Upper lobe of left lung (tissue), 6 donors: ENCODE data around the gene LGALS4. TPM values are rescaled to one million over a fixed set of nuclear protein-coding genes. Genes with fewer than 3 reads are reported as not detected.
A peak's percentile ranks its signal among the peaks of the same experiment; 100 is the strongest.
"Not testable (repeated sequence)": the region's sequence is repeated elsewhere in the genome, so short reads cannot be mapped to it uniquely, and the experiment has no call there.

Source experiments
- ATAC-seq, 2 donors: fragments of 200-7000 bp; cut with Tn5 transposase; one replicate each; pipeline ENCODE4 v1.9.1; 2022; ENCODE audit warnings: mild to moderate bottlenecking in 2 of 2, moderate library complexity in 2 of 2; ENCODE audit not compliant: low FRiP score in 2 of 2
- DNase-seq, 2 donors: peaks; one replicate each; pipeline ENCODE4 v3.0.0-alpha.2; 2019 to 2020
- H3K27ac ChIP-seq, 4 donors: fragments of 200-600 bp; sonication (generic); one replicate each; pipeline ENCODE4 v1.5.1; 2016 to 2019
- H3K27me3 ChIP-seq, 4 donors: fragments of 200-600 bp; sonication (generic); one replicate each; pipeline ENCODE4 v1.5.1; 2017 to 2019
- H3K36me3 ChIP-seq, 4 donors: fragments of 200-600 bp; sonication (generic); one replicate each; pipeline ENCODE4 v1.5.1; 2016 to 2019
- H3K4me1 ChIP-seq, 4 donors: fragments of 200-600 bp; sonication (generic); one replicate each; pipeline ENCODE4 v1.5.1; 2018 to 2019
- H3K4me3 ChIP-seq, 4 donors: fragments of 200-600 bp; sonication (generic); one replicate each; pipeline ENCODE4 v1.5.1; 2017 to 2019; ENCODE audit warnings: mild to moderate bottlenecking in 2 of 4, moderate library complexity in 1 of 4
- H3K9me3 ChIP-seq, 4 donors: fragments of 200-600 bp; sonication (generic); one replicate each; pipeline ENCODE4 v1.5.1; 2018 to 2019
- CTCF ChIP-seq, 6 experiments: fragments of 450-650 bp in 4 of 6; fragments of 200-600 bp in 2 of 6; sonication (generic) in 2 of 6; IDR thresholded peaks; one replicate each; pipeline ENCODE4 v1.5.1; 2016 to 2019; ENCODE audit warnings: antibody characterized with exemption in 6 of 6
- EP300 ChIP-seq, 4 donors: sonication (generic); formaldehyde crosslinking; IDR thresholded peaks; one replicate each; pipeline ENCODE4 v1.5.1; 2017; ENCODE audit warnings: antibody characterized with exemption in 4 of 4, control low read depth in 2 of 4
- POLR2A ChIP-seq, 4 donors: fragments of 450-650 bp; IDR thresholded peaks; one replicate each; pipeline ENCODE4 v1.5.1; 2016 to 2017; ENCODE audit warnings: antibody characterized with exemption in 4 of 4, mild to moderate bottlenecking in 2 of 4
- POLR2AphosphoS5 ChIP-seq, 2 donors: sonication (generic); formaldehyde crosslinking; IDR thresholded peaks; one replicate each; pipeline ENCODE4 v1.5.1; 2017; ENCODE audit warnings: antibody characterized with exemption in 2 of 2
- WGBS, 2 donors: methylation state at CpG; one replicate each; pipeline ENCODE4 v1.1.5; 2017 to 2018; 5-methylcytosine and 5-hydroxymethylcytosine counted together
- total RNA-seq, 6 donors: library from RNA; depleted of rRNA in 4 of 6; stranded (reverse); fragments of >200 nt in 4 of 6; gene quantifications; one replicate each; pipeline versions ENCODE4 v1.1.0 to v1.2.1, GENCODE V29; 2016 to 2021
- donor health status: DM: no; HTN: no; CAD: no; lungs with moderate emphysema.
- donor health status: DM: no; HTN: yes; CAD: no; lungs with severe emphysema.

Gene LGALS4
- total RNA-seq, 6 donors from 2014 or later: 3.1 to 12.3 (median 5.0) TPM

DNA sequence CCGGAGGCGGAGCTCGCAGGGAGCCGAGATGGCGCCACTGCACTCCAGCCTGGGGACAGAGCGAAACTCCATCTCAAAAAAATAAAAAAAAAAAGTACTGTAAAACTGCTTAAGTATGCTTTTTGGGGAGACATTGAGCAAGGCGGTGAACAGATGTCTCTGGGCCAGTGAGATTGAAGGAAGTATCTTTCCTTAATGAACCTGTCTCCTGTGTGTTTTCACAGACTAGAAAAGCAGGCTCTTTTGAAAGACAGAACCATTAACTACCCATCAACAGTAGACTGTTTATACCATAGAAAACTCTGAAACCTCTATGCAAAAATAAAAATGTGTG, 20.3 kb upstream of the LGALS4 start:
- ATAC-seq (no peak), DNase-seq (no peak)
- no peak overlapping the region for H3K4me3 ChIP-seq
- H3K36me3 ChIP-seq: peaks cover 20 to 54% (median 38%) of the 10 kb centered on the region in 4 donors
- no peaks in the 10 kb centered on the region for H3K9me3 ChIP-seq
- no peaks in the 10 kb centered on the region for H3K27me3 ChIP-seq
- peak overlapping the region in 3 of 4 donors; percentile 91 to 97 (median 97) for H3K27ac ChIP-seq
- TF ChIP-seq EP300 (IDR thresholded peaks at IDR 0.05) (no peak), POLR2A (IDR thresholded peaks at IDR 0.05) (peak in 1 of 4 donors; percentile 20)
- peaks cover 33 to 66% (median 37%) of the 10 kb centered on the region in 4 donors for H3K4me1 ChIP-seq
- 80 to 88% methylated on average over 7 of the region's 7 CpGs for WGBS, 2 donors

DNA sequence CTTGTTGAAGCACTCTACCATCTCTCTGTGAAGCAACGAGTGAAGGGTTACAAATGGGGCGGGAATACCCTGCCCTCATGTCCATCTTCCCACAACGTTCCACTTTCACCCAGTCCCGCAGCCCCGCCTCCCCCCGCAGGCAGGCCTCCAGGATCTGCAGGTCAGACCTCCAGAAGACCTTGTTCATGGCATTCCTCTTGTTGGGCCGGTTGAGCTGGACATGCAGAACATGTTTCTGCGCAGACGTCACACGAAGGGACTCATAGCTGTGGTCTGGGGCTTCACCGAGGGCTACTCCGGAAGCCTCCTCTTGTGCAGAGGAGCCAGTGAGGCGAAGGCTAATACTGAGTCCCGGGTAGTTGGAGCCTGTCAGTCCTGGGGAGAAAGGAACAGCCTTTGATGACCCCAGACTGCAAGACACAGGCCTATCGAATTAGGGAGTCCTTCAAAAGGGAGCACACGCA, 18.4 kb upstream of the LGALS4 start:
- Histone ChIP-seq H3K4me1 (peaks cover 24 to 54% (median 38%) of the 10 kb centered on the region in 4 donors), H3K4me3 (peak overlapping the region; percentile 62 to 93 (median 82)), H3K27ac (peak overlapping the region; percentile 91 to 97 (median 94)), H3K9me3 (no peaks in the 10 kb centered on the region), H3K36me3 (peaks cover 4 to 46% (median 32%) of the 10 kb centered on the region in 4 donors), H3K27me3 (no peaks in the 10 kb centered on the region)
- DNase-seq (peak; percentile 92), ATAC-seq (peak; percentile 73 to 87)
- TF ChIP-seq CTCF (IDR thresholded peaks at IDR 0.05) (no peak), EP300 (IDR thresholded peaks at IDR 0.05) (peak in 1 of 4 donors; percentile 39), POLR2AphosphoS5 (IDR thresholded peaks at IDR 0.05) (peak; percentile 14 to 53), POLR2A (IDR thresholded peaks at IDR 0.05) (no peak)
- 0 to 4% methylated on average over 1 to 16 of the region's 16 CpGs for WGBS, 2 donors

DNA sequence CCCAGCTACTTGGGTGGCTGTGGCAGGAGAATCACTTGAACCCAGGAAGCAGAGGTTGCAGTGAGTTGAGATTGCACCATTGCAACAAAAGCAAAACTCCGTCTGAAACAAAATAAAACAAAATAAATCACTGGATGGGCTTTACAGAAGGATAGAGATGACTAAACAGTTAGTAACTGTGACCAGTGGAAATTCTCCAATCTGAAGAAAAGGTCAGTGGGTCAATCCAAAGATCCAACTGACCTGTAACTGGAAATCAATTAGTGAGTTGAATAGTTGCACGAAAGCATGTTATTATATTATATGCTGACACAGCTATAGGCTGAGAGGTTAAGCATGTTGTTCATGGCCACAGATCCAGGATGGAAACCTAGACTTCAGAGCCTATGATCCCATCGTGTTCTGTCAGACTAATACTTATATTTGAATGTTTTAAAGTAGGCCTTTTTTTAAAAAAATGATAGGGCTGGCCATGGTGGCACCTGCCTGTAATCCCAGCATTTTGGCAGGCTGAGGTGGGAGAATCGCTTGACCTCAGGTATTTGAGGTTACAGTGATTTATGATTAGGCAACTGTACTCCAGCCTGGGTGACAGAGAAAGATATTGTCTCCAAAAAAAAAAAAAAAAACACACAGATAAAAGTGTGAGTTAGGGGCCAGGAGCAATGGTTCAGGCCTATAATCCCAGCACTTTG, 17.4 kb upstream of the LGALS4 start:
- no peaks in the 10 kb centered on the region for H3K27me3 ChIP-seq
- H3K4me3 ChIP-seq: peak overlapping the region in 1 of 4 donors; percentile 84
- TF ChIP-seq EP300 (IDR thresholded peaks at IDR 0.05) (no peak), CTCF (IDR thresholded peaks at IDR 0.05) (no peak), POLR2A (IDR thresholded peaks at IDR 0.05) (no peak), POLR2AphosphoS5 (IDR thresholded peaks at IDR 0.05) (no peak)
- 74 to 85% methylated on average over 4 of the region's 4 CpGs for WGBS, 2 donors
- DNase-seq (no peak), ATAC-seq (no peak)
- H3K27ac ChIP-seq: peak overlapping the region in 3 of 4 donors; percentile 91 to 97 (median 97)
- H3K36me3 ChIP-seq: peaks cover 0 to 39% (median 25%) of the 10 kb centered on the region in 4 donors
- H3K9me3 ChIP-seq: no peaks in the 10 kb centered on the region
- peaks cover 24 to 44% (median 36%) of the 10 kb centered on the region in 4 donors for H3K4me1 ChIP-seq

DNA sequence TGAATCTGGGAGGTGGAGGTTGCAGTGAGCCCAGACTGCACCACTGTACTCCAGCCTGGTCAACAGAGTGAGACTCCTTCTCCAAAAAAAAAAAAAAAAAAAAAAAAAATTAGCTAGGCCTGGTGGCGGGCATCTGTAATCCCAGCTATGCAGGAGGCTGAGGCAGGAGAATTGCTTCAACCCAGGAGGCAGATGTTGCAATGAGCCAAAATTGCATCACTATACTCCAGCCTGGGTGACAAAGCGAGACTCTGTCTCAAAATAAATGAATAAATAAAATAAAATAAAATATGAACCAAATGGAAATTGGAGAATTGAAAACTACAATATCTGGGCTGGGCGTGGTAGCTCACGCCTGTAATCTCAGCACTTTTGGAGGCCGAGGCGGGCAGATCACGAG, 16.5 kb upstream of the LGALS4 start:
- not testable (repeated sequence) for H3K27ac ChIP-seq, H3K4me3 ChIP-seq, H3K27me3 ChIP-seq, H3K9me3 ChIP-seq, DNase-seq, ATAC-seq
- Histone ChIP-seq H3K36me3 (peaks cover 0 to 38% (median 25%) of the 10 kb centered on the region in 4 donors), H3K4me1 (peaks cover 24 to 41% (median 35%) of the 10 kb centered on the region in 4 donors)
- 82 to 87% methylated on average over 7 of the region's 7 CpGs for WGBS, 2 donors
- peak in 1 of 6 experiments; percentile 12 for TF ChIP-seq CTCF (IDR thresholded peaks at IDR 0.05)

DNA sequence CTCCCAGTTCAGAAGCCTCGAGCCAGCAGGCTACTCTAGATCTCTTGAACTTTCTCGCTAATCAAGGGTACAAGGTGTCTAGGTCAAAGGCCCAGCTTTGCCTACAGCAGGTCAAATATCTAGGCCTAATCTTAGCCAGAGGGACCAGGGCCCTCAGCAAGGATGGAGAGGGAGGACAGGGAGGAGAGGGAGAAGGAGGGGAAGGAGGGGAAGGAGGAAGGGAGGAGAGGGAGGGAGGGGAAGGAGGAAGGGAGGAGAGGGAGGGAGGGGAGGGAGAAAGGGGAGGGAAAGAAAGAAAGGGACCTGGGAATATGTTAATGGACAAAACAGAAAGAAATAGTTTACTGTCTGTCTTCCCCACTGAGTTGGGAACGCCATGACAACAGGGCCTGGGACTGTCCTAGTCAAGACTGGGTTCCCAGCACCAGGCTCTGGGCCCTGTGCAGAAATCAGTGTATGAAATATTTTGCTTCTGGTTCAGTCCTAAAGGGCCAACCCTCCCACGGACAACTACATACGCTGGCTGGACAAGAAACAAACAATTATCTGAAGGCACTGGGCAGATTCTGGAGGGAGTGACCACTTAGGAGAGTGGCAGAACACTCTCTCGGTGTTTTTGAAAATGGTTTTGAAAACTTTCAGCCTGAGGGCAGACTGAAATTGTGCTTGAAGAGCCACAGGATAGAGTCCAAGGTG, 14.3 kb upstream of the LGALS4 start:
- Histone ChIP-seq H3K9me3 (no peaks in the 10 kb centered on the region), H3K4me3 (no peak overlapping the region), H3K4me1 (peaks cover 16 to 34% (median 28%) of the 10 kb centered on the region in 4 donors), H3K27ac (peak overlapping the region in 1 of 4 donors; percentile 1), H3K27me3 (no peaks in the 10 kb centered on the region), H3K36me3 (peaks cover 10 to 52% (median 32%) of the 10 kb centered on the region in 4 donors)
- TF ChIP-seq POLR2A (IDR thresholded peaks at IDR 0.05): no peak
- no peak for TF ChIP-seq POLR2AphosphoS5 (IDR thresholded peaks at IDR 0.05)
- TF ChIP-seq CTCF (IDR thresholded peaks at IDR 0.05): no peak
- TF ChIP-seq EP300 (IDR thresholded peaks at IDR 0.05): no peak
- ATAC-seq: no peak
- DNase-seq: no peak
- WGBS, 2 donors: 55 to 76% methylated on average over 6 of the region's 6 CpGs

GRCh38 chr19:38825936-38826335, 13.2 kb upstream of the LGALS4 start:
- H3K4me3 ChIP-seq, DNase-seq, H3K27me3 ChIP-seq, ATAC-seq, H3K9me3 ChIP-seq: not testable (repeated sequence)
- Histone ChIP-seq H3K4me1 (peaks cover 13 to 33% (median 24%) of the 10 kb centered on the region in 4 donors), H3K27ac (peak overlapping the region in 1 of 4 donors; percentile 27), H3K36me3 (peaks cover 10 to 61% (median 37%) of the 10 kb centered on the region in 4 donors)
- 86 to 88% methylated on average over 7 of the region's 7 CpGs for whole genome bisulfite sequencing, 2 donors

GRCh38 chr19:38821230-38821825, 8.6 kb upstream of the LGALS4 start:
- not testable (repeated sequence) for H3K27ac ChIP-seq, ATAC-seq, H3K4me1 ChIP-seq, DNase-seq, H3K27me3 ChIP-seq, H3K4me3 ChIP-seq, H3K9me3 ChIP-seq
- 90 to 100% methylated on average over 7 to 29 of the region's 29 CpGs for WGBS, 2 donors
- peaks cover 22 to 64% (median 39%) of the 10 kb centered on the region in 4 donors for H3K36me3 ChIP-seq
